ENCODE data around the gene CNTROB. TPM values are rescaled to one million over a fixed set of nuclear protein-coding genes. Genes with fewer than 3 reads are reported as not detected.

Gene CNTROB
- total RNA-seq, 1 donor from 2014 or later: 18.2 TPM

DNA sequence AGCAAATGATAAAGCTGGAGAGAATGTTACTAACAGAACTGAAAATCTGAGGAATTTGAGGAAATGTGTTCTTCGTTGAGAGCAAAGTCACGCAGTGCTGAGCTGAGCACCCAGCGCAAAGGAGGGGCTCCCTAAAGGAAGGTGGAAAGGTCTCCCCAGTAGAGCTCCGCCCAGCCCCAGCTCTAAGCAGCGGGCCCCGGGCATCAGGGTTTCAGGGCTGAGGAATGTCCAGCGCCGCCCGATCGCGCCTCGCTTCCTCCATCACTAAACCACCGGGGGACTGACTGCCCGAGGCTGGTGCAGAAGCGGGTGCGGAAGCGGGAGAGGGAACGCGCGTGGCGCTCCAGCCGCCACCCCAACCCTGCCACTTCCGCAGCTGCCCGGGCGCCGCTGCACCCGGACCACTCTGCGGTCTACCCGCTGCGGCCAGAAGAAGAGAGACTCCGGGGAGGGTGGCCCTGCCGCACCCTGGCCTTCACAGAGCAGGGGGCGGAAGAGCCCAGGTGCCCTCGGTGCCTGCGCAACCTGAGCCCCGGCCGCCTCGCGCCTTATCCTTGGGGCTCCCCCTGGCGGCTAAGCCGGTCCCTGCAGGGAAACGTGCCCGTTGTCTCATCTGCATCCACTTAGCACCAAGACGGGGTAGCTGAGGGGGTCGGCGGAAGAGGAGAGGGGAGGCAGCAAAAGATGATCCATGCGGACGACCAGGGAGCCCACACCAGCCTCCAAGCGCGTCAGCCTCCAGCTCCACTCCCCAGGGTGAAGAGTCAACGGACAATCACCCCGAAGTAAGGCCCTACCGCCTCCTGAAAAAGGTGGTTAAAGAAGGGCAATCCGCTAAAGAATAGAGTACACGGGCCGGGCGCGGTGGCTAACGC lies 58.0 kb downstream of the CNTROB start:
- DNase-seq: peak; percentile 88

DNA sequence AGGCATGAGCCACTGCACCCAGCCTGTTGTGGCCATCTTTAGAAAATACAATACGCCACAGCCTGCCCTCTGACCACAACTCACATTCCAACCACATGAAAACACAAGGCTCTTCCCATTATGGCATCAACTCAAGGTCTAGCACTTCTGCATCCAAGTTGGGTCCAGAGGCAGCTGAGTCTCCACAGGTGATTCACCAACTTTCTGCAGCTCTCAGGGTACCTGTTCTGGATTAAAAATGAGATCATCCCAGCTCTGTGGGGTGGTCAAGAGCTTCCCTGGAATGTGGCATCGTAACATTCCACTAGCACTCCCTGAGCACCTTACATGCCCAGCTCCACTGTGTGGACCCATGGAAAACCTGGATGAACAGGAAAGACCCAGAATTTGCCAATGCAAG lies 60.5 kb downstream of the CNTROB start:
- no peak for DNase-seq

DNA sequence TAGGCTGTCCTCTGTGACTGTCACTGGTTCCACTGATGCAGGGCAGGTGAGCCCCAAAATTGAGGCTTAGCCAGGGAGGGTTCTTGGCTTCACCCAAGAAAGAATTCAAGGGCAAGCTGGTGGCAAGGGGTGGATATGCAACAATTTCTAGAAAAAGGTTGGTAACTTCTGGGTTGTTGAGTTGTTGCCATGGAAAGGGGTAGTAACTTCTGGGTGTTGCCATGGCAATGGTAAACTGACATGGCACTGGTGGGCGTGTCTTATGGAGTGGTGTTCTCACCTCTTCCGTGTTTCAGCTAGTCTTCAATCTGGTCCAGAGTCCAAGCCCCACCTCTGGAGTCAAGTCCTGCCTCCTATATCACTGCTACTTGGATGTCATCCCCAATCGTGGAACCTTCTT lies 60.9 kb downstream of the CNTROB start:
- no peak for DNase-seq

DNA sequence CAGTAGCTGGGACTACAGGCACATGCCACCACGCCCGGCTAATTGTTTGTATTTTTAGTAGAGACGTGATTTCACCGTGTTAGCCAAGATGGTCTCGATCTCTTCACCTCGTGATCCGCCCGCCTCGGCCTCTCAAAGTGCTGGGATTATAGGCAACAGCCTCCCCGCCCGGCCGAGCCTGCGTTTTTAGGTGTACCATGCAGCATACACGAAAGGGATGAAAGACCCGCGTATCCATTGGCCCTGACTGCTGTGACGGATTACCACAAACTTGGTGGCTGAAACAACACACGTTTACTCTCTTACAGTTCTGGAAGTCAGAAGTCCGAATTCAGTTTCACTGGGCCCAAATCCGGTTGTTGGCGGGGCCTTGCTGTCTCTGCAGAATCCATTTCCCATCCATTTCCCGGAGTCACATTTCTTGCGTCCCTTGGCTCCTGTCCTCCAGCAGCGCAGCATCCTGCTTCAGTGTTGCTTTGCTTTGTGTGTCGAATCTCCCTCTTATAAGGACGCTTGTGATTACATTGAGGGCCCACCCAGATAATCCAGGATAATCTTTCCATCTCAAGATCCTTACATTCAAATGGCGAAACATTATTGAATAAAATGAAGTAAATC lies 62.1 kb downstream of the CNTROB start:
- no peak for DNase-seq

DNA sequence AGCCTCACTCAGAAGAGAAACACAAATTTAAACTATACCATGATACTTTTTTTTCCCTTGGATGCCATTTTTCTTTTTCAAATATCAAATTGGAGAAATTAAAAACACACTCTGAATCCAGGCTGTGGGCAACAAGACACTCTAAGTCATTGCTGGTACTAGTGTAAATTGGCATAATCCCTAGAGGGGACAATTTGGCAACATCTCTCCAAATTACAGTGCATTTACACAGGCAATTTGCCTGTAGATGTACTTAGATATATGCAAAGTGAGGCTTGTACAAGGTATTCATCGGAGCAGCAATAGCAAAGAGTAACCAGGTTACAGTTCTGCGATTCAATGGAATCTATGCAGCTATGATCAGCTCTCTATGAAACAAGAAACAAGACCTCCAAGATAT lies 63.7 kb downstream of the CNTROB start:
- no peak for DNase-seq

DNA sequence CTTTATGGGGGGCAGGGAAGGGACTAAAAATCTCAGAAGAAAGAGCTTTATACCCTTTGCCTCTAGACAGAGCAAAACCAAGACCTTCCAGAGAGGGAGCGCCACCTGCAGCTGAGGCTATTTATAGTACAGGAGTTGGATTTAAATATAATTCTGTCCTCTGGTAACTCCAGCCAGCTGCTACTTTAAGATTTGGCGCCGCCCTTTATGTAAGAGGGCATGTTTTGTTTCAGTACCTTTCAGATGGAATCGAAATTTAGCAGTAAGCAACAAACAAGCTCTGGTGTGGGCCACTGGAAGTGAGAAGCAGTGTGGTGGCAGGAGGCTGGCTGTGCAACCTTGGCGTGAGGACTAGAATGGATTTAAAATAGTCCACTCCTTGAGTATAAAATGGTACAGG lies 65.2 kb downstream of the CNTROB start:
- DNase-seq: peak; percentile 60

Small RNAs within 50 kb of the gene (small RNA-seq; reads per million reads assigned to genes)
- gene SCARNA21 (ENCODE audit: low replicate concordance): 1.5 reads per million, percentile 88 among the genes with 10 or more reads in this experiment

Other genes starting within 250 kb of the CNTROB start
- gene TP53, start 244.7 kb upstream of the CNTROB start, total RNA-seq: 23.6 TPM
- gene WRAP53, start 243.7 kb upstream of the CNTROB start, total RNA-seq: 5.2 TPM
- gene EFNB3, start 227.0 kb upstream of the CNTROB start, total RNA-seq: 2.3 TPM
- gene DNAH2, start 214.5 kb upstream of the CNTROB start, total RNA-seq: 0.31 TPM
- gene KDM6B, start 98.0 kb upstream of the CNTROB start, total RNA-seq: 8.4 TPM
- 4.5 TPM for gene TMEM88, start 77.1 kb upstream of the CNTROB start, total RNA-seq
- gene NAA38, start 74.6 kb upstream of the CNTROB start, total RNA-seq: 64.7 TPM
- 12.8 TPM for gene CYB5D1, start 74.2 kb upstream of the CNTROB start, total RNA-seq
- gene CHD3, start 43.4 kb upstream of the CNTROB start, total RNA-seq: 78.9 TPM
- 12.5 TPM for gene RNF227, start 15.9 kb upstream of the CNTROB start, total RNA-seq
- gene KCNAB3, start 2.4 kb upstream of the CNTROB start, total RNA-seq: 0.82 TPM
- gene TRAPPC1, start 260 bp upstream of the CNTROB start, total RNA-seq: 21.7 TPM
- not detected for gene GUCY2D, start 70.4 kb downstream of the CNTROB start, total RNA-seq
- gene ALOX15B, start 106.9 kb downstream of the CNTROB start, total RNA-seq: 2.2 TPM
- 0.72 TPM for gene ALOX12B, start 155.5 kb downstream of the CNTROB start, total RNA-seq
- not detected for gene ALOXE3, start 186.3 kb downstream of the CNTROB start, total RNA-seq
- gene HES7, start 191.9 kb downstream of the CNTROB start, total RNA-seq: not detected
- gene PER1, start 220.2 kb downstream of the CNTROB start, total RNA-seq: 83.3 TPM
- 17.1 TPM for gene VAMP2, start 230.7 kb downstream of the CNTROB start, total RNA-seq
- gene TMEM107, start 244.2 kb downstream of the CNTROB start, total RNA-seq: 5.4 TPM